Stimulated activated CD4-positive, alpha-beta T cell treated with anti-CD3 and anti-CD28 coated beads, Interleukin-1b, Interleukin-23, amount 100 ng/mL, for 48 hours (primary cell): ENCODE data around the gene C16orf78.
A peak's percentile ranks its signal among the peaks of the same experiment; 100 is the strongest.

Experiments used
- DNase-seq: peaks from one replicate; pipeline ENCODE4 v3.0.0-alpha.2; 2020

Gene C16orf78

GRCh38 chr16:49437344-49437743 is 63.7 kb downstream of the C16orf78 start:
- no peak for DNase-seq

GRCh38 chr16:49439050-49439449 is 65.4 kb downstream of the C16orf78 start:
- DNase-seq = no peak

GRCh38 chr16:49439676-49440075 is 66.1 kb downstream of the C16orf78 start:
- DNase-seq = no peak

GRCh38 chr16:49440156-49441065 is 66.8 kb downstream of the C16orf78 start:
- DNase-seq = no peak

- peak; percentile 55 for DNase-seq
These were observed 67.8 kb downstream of the C16orf78 start for GRCh38 chr16:49441366-49441780.

GRCh38 chr16:49442805-49443204 is 69.2 kb downstream of the C16orf78 start:
- DNase-seq = no peak

- no peak for DNase-seq
These were observed 70.0 kb downstream of the C16orf78 start for GRCh38 chr16:49443576-49443975.

GRCh38 chr16:49446805-49447204 is 73.2 kb downstream of the C16orf78 start:
- DNase-seq = no peak
